Stimulated activated CD4-positive, alpha-beta T cell treated with anti-CD3 and anti-CD28 coated beads, Interleukin-15, amount 100 ng/mL, for 1 hour (primary cell): Measurements from ENCODE around the gene MBLAC2.

Experiments
- DNase-seq, 2 donors: peaks; one replicate each; pipeline ENCODE4 v3.0.0-alpha.2; 2020; ENCODE audit warnings: low read depth in 1 of 2, low spot score in 1 of 2

MBLAC2 gene

GRCh38 chr5:90472783-90473395 is 1.7 kb downstream of the MBLAC2 start:
- no peak for DNase-seq

- DNase-seq, result no peak
These were observed 13.3 kb downstream of the MBLAC2 start for GRCh38 chr5:90461288-90461687.

- no peak for DNase-seq
These were observed 27.6 kb downstream of the MBLAC2 start for GRCh38 chr5:90446961-90447360.

- no peak for DNase-seq
These were observed 33.9 kb downstream of the MBLAC2 start for GRCh38 chr5:90440644-90441043.

GRCh38 chr5:90438100-90438499 is 36.5 kb downstream of the MBLAC2 start:
- no peak for DNase-seq

- DNase-seq, result no peak
These were observed 36.9 kb downstream of the MBLAC2 start for GRCh38 chr5:90437663-90438062.

GRCh38 chr5:90434116-90434714 is 40.4 kb downstream of the MBLAC2 start:
- peak in 1 of 2 donors; percentile 16 for DNase-seq

- DNase-seq, result no peak
These were observed 50.3 kb downstream of the MBLAC2 start for GRCh38 chr5:90424245-90424644.

DNA sequence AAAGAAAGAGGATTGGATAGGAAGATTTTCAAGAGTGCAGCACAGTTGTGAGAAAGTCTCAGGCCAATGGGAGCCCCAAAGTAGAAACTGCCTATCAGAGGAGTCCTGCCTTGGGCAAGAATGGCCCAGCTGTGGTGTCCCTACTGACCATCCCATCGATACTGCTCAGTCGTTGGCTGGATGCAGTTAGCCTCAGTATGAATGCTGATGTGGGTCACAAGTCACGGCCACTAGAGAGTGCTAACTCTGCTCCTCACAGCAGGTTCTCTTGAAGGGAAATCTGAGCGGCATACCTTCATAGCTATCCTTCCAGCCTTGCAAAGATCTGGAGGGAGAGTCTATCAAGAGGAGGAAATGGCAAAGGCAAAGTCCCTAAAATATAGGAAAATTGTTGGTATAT is 53.4 kb downstream of the MBLAC2 start:
- DNase-seq, result no peak

- DNase-seq, result no peak
These were observed 56.4 kb downstream of the MBLAC2 start for GRCh38 chr5:90418214-90418613.

GRCh38 chr5:90410178-90410762 is 64.3 kb downstream of the MBLAC2 start:
- DNase-seq, result no peak

- peak; percentile 76 to 77 for DNase-seq
These were observed 65.0 kb downstream of the MBLAC2 start, which contains the start of gene CETN3 for GRCh38 chr5:90409318-90410177. TSS of gene CETN3 (minus strand) at chr5:90409756. CDS start at chr5:90409661, 95 bp downstream.

- no peak for DNase-seq
These were observed 65.8 kb downstream of the MBLAC2 start for GRCh38 chr5:90408571-90409317.
